HG02870 (cell line): ENCODE measurements around the gene LRTM1.

Experiments
- ATAC-seq: cut with Tn5 transposase; IDR thresholded peaks from one replicate; pipeline ENCODE4 v1.9.1; 2021; ENCODE audit warnings: mild to moderate bottlenecking, moderate library complexity; ENCODE audit not compliant: unreplicated experiment

LRTM1 gene

DNA sequence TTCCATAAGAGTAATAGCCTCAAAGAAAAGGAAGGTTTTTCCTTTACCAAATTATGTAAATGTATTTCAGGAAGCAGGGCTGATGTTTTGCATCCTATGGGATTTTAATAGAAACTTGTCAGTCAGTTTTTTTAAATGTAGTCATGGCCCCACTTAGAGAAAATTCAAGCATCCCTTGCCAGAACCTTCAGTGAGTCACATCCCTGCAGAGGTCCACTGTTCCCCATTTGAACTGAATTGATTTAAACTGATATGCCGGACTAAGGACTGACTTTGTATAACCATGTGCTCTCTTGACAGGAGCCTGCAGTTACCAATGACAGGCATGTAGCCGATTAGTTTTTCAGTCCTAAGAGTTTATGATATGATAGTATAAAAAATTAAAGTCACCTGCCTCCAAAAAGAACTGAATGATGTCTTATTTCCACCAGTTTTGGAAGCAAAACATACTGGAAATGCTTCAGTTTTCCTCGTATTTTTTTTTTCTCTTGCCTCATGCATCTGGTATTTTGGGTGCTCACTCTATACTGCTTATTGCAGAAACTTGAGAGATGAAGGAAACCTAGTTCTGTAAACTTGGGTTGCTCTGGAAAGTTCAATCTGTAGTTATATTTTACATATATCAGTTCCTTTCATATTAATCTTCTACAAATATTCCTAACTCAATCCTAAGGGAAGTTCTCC is 30.7 kb downstream of the LRTM1 start:
- ATAC-seq: no peak

DNA sequence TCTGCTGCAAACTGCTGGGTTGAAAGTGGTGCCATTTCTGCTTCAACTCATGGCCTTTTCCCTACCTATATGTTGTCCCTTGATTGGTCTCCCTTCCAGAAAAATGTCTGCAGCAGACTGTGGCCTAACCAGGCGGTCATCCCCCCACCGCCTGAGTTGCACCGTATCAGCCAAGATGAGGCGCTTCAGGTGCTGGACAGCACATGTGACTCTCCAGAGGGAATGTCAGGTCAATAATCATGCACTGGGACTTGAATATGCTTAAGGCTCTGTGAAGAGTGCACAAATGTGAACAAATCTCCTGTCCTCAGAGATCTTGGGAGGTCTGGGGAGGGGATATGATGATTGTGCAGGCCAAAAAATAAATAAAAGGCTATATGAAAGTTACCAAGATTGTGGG is 32.2 kb downstream of the LRTM1 start:
- ATAC-seq: no peak

DNA sequence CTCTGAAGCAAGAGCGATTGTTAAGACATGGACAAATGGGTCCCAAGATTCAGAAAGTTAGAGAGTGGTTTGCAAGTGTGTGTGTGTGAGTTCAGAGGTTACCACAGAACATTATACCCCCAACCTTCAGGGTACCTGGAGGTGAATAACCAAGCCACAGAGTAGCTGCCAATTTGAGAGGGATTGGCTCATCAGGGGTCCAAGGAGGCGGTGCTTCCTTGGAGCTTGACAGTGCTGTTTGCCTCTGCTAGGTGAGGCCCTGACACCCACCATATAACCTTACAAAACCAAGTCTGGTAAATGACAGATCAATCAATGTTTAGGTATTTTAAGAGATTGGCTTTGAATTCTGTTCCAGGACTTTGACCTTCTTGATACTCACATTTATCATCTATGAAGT is 35.7 kb downstream of the LRTM1 start:
- no peak for ATAC-seq

DNA sequence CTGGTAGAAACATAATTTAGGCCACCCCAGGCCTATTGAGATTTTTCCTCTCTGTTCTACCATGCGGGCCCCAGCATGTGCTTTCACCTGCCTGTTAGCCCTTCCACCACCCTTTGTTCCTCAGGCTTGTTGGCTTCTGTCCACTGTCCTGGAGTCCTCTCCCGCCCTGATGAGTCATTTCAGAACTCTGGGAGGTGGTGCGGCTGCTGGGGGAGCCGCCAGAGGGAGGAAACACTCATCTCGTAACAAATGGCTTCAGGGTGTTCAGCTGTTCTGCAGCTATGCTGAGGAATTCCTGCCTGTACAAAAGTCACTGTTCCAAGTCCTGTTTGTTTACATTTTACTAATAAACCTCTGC is 36.3 kb downstream of the LRTM1 start:
- no peak for ATAC-seq

DNA sequence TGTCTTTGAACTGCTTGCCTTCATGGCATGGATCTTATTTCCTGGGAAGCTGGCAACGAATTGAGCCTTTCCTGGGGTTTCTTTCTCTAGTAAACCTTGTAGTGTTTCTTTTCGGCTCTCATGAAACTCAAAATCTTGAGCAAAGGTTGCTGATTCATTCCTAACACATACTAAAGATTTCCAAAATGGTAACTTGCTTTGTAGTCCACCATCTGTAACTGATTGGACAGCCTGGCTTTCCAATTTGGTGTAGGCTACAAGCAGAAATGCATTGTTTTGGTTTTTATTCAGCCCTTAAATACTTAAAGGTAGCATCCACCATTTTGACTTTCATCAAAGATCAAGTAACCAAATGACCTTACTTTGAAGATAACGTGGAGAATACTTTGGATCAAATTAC is 38.1 kb downstream of the LRTM1 start:
- ATAC-seq: no peak

DNA sequence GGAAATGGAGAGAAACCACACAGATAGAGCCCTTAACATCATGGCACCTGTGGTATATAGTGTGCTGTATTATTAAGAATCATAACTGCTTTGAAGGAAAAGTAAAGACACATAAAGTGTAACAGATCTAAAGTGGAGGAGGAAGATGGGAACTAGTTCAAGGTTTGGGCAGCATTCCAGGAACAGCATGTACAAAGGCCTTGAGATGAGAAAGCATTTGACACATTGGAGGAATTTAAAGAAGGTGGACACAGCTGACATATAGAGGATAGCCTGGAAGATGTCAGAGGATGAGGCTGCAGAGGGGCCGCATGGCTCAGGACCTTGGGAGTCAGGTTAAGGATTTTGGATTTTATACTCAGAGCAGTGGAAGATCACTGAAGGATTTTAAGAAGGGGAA is 39.0 kb downstream of the LRTM1 start:
- no peak for ATAC-seq

DNA sequence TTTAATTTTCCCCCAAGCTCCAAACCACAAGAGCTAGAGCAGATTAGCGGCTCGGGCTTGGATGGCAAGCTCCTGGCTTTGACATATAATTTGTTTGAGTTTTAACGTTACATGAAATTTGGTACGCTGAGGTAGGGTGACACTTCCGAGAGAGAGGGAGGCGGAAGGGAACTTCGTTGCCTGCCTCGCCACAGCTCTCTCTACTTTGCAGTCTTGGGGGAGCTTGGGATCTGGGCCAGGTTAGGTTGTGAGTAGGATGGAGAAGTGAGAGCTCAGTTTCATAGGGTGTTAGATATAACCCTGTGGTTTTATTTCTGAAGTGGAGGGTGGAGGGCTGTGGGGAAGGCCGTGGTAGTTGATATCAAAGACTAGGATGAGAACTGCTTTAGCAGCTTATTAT is 39.7 kb downstream of the LRTM1 start:
- no peak for ATAC-seq

DNA sequence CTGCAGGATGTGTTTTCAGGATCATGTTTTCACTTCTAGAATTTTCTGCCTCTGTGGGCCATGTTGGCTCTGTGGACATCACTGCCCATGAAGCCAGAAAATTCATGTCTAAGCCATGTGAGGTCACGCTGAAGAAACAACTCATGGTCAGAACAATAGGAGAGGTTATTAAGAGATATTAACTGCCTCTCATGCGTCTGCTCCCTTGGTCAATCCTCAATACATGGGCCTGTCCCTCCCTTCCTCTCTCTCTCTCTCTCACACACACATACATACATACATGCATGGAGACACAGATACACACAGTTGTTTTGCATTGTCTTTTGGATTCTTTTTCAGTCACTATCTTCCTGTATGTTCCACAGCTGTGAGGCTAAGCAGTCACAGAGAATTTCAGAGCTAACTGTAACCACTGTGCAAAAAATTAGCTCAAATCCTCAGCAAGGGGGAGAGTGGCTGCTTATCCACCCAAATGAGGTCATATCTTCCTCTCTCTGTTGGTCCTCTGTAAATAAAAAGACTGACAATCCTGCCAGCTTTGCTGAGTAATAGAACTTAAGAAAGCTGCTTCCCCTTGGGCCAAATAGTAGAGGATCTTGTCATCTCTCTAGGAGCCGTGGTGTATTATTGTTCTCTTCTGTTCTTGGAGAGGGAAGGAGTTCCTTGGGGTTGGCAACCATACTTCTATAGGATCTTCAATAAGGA is 45.6 kb downstream of the LRTM1 start:
- ATAC-seq: no peak

DNA sequence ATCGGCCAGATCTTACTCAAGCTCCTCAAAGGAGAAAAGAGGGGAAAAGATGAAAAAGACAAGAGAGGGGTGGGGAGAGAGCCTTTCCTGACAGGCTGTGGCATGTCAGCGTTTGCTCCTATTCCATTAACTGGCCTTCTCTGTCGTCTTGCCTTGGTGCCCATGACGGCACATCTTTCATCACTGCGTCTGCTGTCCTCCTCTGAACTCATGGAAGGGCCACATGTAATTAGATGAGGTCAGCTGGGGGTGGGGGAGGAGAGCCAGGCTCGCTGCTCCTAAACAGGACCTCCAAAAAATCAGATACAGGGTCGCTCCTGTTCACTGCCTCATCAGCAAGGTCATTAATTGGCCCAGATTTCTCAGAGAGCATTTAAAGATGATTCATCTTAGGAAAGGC is 49.7 kb downstream of the LRTM1 start:
- ATAC-seq: no peak

DNA sequence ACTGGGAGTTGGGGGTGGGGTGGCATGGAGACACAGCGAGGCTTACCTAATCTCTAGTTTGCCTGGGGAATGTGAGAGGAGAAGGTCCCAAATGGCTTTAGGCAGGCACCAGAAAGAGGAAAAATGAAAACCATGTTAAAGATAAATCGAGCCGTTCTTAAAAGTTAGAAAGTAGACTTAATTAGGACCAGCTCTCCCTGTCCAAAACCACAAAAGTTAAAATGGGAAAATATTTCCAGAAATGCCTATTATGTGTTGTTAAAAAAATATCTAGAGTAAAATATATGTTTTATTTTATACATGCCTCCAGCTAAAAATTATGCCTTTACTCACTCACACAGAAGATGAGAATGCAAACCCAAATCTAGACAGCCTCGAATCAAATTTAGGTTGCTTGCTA is 50.1 kb downstream of the LRTM1 start:
- ATAC-seq: no peak

DNA sequence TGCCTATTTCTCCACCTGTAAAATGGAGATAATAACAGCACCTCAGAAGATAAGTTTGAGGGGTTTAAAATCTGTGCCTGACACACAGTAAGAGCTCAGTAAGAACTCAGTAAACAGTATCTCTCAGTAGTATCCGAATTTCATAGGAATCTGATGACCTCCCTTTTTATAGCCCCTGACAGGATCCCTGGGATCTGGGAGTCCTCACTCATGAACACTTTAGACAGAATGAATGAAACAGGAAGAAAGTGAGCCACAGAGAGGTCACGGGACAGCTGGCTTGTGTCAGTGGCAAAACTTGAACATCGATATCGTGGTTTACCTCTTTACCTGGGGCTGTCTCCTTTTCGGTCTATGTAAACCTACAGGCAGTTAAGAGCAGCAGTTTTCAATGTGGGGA is 51.2 kb downstream of the LRTM1 start:
- ATAC-seq: no peak

DNA sequence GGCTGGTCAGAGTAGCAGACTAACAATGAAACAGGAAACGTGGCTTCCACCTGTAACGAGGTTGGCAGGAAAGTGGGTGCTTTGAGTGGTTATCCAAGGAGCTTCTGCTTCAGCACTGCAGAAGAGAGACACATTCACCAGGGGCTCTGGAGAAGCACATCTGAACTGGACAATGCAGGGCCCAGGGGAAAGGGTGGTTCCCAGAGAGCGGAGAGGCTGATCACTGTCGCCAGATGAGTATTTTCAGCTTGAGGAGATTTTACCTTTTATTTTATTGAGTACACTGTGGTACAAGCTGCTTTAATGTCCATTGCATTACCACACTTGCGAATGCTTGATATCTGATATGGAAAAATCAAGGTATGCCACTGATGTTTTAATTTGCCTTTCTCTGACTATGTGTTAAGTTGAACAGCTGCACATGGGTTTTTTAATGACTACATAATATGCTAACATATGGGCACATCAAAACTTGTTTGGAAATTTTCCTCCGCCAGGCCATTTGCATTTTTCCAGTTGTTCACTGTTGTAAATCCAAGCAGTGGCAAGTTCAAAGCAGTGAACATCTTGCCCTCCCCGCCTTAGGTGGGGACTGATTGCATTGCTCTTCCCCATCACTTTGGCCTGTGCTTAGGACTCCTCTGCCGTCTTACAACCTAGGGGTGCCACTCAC is 52.1 kb downstream of the LRTM1 start:
- ATAC-seq: no peak

DNA sequence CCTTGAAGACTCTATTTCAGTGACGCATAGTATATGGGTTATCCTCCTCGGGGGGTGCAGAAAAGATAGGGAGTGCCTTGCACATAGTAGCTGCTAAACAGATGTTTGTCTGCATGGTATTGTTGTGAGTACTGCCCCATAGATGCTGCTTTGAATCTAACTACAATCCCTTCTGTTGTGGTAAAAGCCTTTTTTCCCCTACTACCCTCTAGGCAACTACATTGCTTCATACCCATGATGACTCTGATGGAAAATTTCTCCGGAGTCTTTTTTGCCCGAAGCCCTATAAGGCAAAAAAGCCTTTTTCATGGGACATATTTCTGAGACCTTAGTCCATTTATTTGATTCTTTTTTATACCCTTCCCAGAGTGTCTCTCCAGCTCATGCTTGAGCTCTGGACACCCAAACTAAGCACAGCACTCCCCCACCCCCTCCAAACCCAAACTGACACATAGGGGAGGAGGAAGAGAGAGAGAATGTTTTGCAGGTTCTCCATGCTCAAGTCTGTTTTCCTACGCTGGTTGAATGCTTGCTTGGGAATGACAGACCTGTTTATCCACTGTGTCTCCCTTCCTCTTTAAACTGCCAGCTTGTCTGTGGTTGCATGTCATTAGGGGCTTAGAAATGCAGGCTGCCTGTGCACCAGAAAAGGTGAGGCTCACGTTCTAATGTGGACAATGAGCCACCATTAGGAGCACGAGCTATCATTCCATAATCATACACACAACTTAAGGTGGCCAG is 52.9 kb downstream of the LRTM1 start:
- no peak for ATAC-seq

DNA sequence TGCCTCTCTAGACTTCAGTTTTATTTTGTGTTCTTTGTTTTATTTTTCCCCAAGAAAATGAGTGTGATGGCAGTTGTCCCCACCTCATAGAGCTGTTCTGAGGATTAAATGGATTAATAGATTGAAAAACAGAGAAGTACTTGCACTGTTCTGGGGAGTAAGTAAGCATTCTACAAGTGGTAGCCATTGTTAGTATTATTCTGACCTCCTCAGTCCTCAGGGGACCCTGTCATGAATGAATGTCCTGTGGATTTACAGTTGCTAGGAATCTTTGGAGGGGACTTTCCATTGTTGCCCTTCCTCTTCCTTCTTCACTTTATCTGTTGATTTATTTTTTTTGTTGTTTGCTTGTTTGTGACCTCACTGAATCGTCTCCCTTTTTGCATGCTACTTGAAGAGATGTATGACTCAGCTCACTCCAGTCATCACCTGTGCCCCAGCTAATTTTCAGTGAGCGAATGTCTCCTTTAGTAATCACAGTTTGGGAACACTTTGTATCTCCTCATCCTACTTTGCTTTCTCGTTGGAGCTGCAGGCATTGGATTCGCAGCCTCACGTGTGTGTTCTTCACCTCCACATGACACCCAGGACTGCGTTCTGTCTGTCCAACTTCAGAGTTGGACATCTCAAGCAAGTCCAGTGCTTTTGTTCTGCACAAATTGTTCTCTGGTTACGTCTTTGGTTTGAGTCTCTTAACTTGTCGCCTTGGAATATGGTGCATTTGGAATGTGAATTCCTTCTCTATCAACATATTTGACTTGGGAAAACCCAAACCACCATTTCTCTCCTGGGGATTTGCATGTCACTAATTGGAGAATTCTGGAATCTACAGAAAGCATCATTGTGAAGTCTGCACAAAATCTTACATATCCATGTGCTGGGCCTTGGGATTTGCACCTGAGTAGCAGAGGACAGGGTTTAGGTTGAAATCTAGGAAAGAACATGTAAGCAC is 54.5 kb downstream of the LRTM1 start:
- ATAC-seq: no peak

DNA sequence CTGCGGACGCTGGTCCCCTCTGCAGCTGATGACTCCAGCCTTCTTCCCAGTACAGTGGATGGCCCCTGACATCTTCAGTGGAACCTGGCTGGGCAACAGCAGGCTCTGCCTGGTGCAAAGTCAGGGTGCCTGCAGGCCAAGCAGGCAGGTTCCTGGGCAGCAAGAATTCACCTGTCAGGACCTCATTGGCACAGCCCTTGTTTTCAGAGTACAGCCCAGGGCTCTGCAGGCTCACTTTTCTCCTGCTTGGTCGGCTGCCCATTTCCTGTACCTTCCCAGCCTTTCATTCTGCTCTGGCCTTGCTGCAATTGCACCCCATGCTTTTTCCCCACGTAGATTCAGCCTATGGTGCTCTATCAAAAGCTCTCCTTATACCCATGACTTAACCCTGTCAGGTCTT is 56.0 kb downstream of the LRTM1 start:
- ATAC-seq: no peak

DNA sequence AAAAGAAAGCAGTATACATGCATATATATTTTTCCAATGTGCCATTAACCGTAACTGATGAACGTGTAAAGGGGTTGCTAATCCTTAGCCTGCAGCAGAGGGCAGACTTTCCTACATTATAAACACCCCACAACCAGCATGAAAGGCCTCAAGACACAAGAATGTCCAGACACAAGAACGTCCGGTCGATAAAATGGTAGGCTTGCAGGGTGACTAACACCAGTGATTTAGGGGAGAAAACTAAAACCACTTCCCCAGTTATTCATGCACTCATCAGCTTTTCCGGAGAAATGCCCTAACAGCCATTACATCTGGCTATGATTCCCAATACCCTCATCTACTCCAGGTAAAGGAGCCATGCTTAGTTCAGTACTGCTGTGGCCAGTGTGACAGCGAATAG is 57.4 kb downstream of the LRTM1 start:
- no peak for ATAC-seq
